ENCODE results near the gene PROSER2.

The PROSER2 gene

GRCh38 chr10:11913079-11913641 is 90.0 kb downstream of the PROSER2 start:
- no peak for DNase-seq (ENCODE audit: low read depth)
- TF ChIP-seq CTCF (IDR thresholded peaks at IDR 0.05; ENCODE audit: low read depth, low read length, missing control alignments) = no peak
- no peak overlapping the region for H3K4me3 ChIP-seq (ENCODE audit: low read depth, low read length)

GRCh38 chr10:11918384-11918783 is 95.2 kb downstream of the PROSER2 start:
- no peak overlapping the region for H3K4me3 ChIP-seq (ENCODE audit: low read depth, low read length)
- no peak for DNase-seq (ENCODE audit: low read depth)
- TF ChIP-seq CTCF (IDR thresholded peaks at IDR 0.05; ENCODE audit: low read depth, low read length, missing control alignments) = no peak

GRCh38 chr10:11919271-11919670 is 96.1 kb downstream of the PROSER2 start:
- H3K4me3 ChIP-seq (ENCODE audit: low read depth, low read length) = no peak overlapping the region
- no peak for DNase-seq (ENCODE audit: low read depth)
- TF ChIP-seq CTCF (IDR thresholded peaks at IDR 0.05; ENCODE audit: low read depth, low read length, missing control alignments) = no peak
